Measurements from ENCODE around the gene APCDD1L.

Gene APCDD1L

GRCh38 chr20:58557733-58558342 lies 42.6 kb upstream of the APCDD1L start:
- Histone ChIP-seq H3K9me3 (ENCODE audit: low read length) (no peaks in the 10 kb centered on the region), H3K27ac (ENCODE audit: low read depth, low read length, poor library complexity, severe bottlenecking) (no peak overlapping the region), H3K9me2 (ENCODE audit: low read depth, low read length) (no peaks in the 10 kb centered on the region), H2AFZ (ENCODE audit: low read length) (no peak overlapping the region), H3K4me3 (ENCODE audit: low read depth, low read length, poor library complexity, severe bottlenecking) (no peak overlapping the region), H3K4me1 (ENCODE audit: insufficient read depth, low read length, severe bottlenecking) (no peaks in the 10 kb centered on the region), H3K79me2 (ENCODE audit: insufficient read depth, low read length) (no peaks in the 10 kb centered on the region), H3K36me3 (ENCODE audit: insufficient read depth, low read length) (no peaks in the 10 kb centered on the region), H3F3A (ENCODE audit: insufficient read depth, low read length) (no peaks in the 10 kb centered on the region), H3K9ac (ENCODE audit: low read length) (no peak overlapping the region), H4K20me1 (ENCODE audit: insufficient read depth, low read length) (no peaks in the 10 kb centered on the region), H3K4me2 (ENCODE audit: low read length) (no peak overlapping the region), H3K27me3 (ENCODE audit: insufficient read depth, low read length) (peaks cover 12% of the 10 kb centered on the region)
- TF ChIP-seq, protein P1, sequence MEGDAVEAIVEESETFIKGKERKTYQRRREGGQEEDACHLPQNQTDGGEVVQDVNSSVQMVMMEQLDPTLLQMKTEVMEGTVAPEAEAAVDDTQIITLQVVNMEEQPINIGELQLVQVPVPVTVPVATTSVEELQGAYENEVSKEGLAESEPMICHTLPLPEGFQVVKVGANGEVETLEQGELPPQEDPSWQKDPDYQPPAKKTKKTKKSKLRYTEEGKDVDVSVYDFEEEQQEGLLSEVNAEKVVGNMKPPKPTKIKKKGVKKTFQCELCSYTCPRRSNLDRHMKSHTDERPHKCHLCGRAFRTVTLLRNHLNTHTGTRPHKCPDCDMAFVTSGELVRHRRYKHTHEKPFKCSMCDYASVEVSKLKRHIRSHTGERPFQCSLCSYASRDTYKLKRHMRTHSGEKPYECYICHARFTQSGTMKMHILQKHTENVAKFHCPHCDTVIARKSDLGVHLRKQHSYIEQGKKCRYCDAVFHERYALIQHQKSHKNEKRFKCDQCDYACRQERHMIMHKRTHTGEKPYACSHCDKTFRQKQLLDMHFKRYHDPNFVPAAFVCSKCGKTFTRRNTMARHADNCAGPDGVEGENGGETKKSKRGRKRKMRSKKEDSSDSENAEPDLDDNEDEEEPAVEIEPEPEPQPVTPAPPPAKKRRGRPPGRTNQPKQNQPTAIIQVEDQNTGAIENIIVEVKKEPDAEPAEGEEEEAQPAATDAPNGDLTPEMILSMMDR (IDR thresholded peaks at IDR 0.05; ENCODE audit: low read length): no peak
- no peak for TF ChIP-seq EZH2 (IDR thresholded peaks at IDR 0.05; ENCODE audit: borderline replicate concordance, low read length)

GRCh38 chr20:58556961-58557360 lies 41.8 kb upstream of the APCDD1L start:
- Histone ChIP-seq H3F3A (ENCODE audit: insufficient read depth, low read length) (no peaks in the 10 kb centered on the region), H3K4me2 (ENCODE audit: low read length) (no peak overlapping the region)

GRCh38 chr20:58555078-58555765 lies 40.0 kb upstream of the APCDD1L start:
- Histone ChIP-seq H2AFZ (ENCODE audit: low read length) (no peak overlapping the region), H3K79me2 (ENCODE audit: insufficient read depth, low read length) (no peaks in the 10 kb centered on the region), H3K36me3 (ENCODE audit: insufficient read depth, low read length) (no peaks in the 10 kb centered on the region), H3K4me3 (ENCODE audit: low read depth, low read length, poor library complexity, severe bottlenecking) (no peak overlapping the region), H3K9ac (ENCODE audit: low read length) (no peak overlapping the region), H4K20me1 (ENCODE audit: insufficient read depth, low read length) (no peaks in the 10 kb centered on the region), H3K4me2 (ENCODE audit: low read length) (no peak overlapping the region), H3K9me2 (ENCODE audit: low read depth, low read length) (no peaks in the 10 kb centered on the region), H3K9me3 (ENCODE audit: low read length) (no peaks in the 10 kb centered on the region), H3F3A (ENCODE audit: insufficient read depth, low read length) (no peaks in the 10 kb centered on the region), H3K27me3 (ENCODE audit: insufficient read depth, low read length) (peaks cover 12% of the 10 kb centered on the region), H3K4me1 (ENCODE audit: insufficient read depth, low read length, severe bottlenecking) (no peaks in the 10 kb centered on the region), H3K27ac (ENCODE audit: low read depth, low read length, poor library complexity, severe bottlenecking) (no peak overlapping the region)
- TF ChIP-seq EZH2 (IDR thresholded peaks at IDR 0.05; ENCODE audit: borderline replicate concordance, low read length): no peak
- TF ChIP-seq, protein P1 (IDR thresholded peaks at IDR 0.05; ENCODE audit: low read length): no peak

More at GRCh38 chr20:58556961-58557360, 41.8 kb upstream of the APCDD1L start:
- H3K4me3 ChIP-seq (ENCODE audit: low read depth, low read length, poor library complexity, severe bottlenecking): no peak overlapping the region
- H3K36me3 ChIP-seq (ENCODE audit: insufficient read depth, low read length): no peaks in the 10 kb centered on the region
- no peaks in the 10 kb centered on the region for H3K4me1 ChIP-seq (ENCODE audit: insufficient read depth, low read length, severe bottlenecking)
- H3K9me3 ChIP-seq (ENCODE audit: low read length): no peaks in the 10 kb centered on the region
- no peaks in the 10 kb centered on the region for H3K9me2 ChIP-seq (ENCODE audit: low read depth, low read length)
- peaks cover 12% of the 10 kb centered on the region for H3K27me3 ChIP-seq (ENCODE audit: insufficient read depth, low read length)
- H3K79me2 ChIP-seq (ENCODE audit: insufficient read depth, low read length): no peaks in the 10 kb centered on the region
- no peak overlapping the region for H3K9ac ChIP-seq (ENCODE audit: low read length)
- H3K27ac ChIP-seq (ENCODE audit: low read depth, low read length, poor library complexity, severe bottlenecking): no peak overlapping the region
- H4K20me1 ChIP-seq (ENCODE audit: insufficient read depth, low read length): no peaks in the 10 kb centered on the region
- TF ChIP-seq, protein P1 (IDR thresholded peaks at IDR 0.05; ENCODE audit: low read length): no peak
- TF ChIP-seq EZH2 (IDR thresholded peaks at IDR 0.05; ENCODE audit: borderline replicate concordance, low read length): no peak
- H2AFZ ChIP-seq (ENCODE audit: low read length): no peak overlapping the region
